Panc1 (cell line): ENCODE data around the gene EXT2.

Source experiments
- CTCF ChIP-seq: fragments of 450-650 bp; IDR thresholded peaks from 2 replicates; pipeline ENCODE4 v1.5.1; 2017; ENCODE audit warnings: mild to moderate bottlenecking
- POLR2AphosphoS5 ChIP-seq: IDR thresholded peaks from 2 replicates; pipeline ENCODE4 v1.6.1; 2012; ENCODE audit warnings: mild to moderate bottlenecking, low read depth, low read length, moderate library complexity
- SIN3A ChIP-seq: IDR thresholded peaks from 2 replicates; pipeline ENCODE4 v1.6.1; 2012; ENCODE audit warnings: low read depth, mild to moderate bottlenecking, low read length, moderate library complexity, borderline replicate concordance; ENCODE audit not compliant: insufficient read depth

DNA sequence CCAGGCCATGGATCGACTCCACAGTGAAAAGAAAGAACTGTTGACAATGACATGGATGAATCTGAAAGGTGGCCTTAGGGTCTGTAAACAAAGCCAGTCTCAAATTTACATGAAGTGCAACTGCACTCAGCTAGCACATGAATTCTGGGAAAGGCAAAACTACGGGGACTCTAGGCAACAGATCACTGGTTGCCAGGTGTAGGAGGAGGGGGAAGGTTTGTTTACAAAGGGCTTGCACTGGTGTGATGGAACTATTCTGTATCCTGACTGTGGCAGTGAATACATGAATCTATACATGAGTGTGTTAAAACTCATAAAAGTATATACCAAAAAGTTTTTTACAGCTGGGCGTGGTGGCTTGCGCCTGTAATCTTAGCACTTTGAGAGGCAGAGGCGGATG is 187.1 kb downstream of the EXT2 start:
- TF ChIP-seq CTCF (no peak), POLR2AphosphoS5 (no peak), SIN3A (no peak)
